GM20000 (cell line): Measurements from ENCODE around the gene FILIP1.

ENCODE experiments used
- DNase-seq: peaks from one replicate; pipeline ENCODE4 v3.0.0; 2012; ENCODE audit warnings: low spot score
- TF ChIP-seq, protein P1 (sequence below): IDR thresholded peaks from 2 replicates; pipeline ENCODE4 v1.5.1; 2012; ENCODE audit warnings: mild to moderate bottlenecking, control low read depth; ENCODE audit errors: extremely low read depth, missing control alignments

Gene FILIP1

DNA sequence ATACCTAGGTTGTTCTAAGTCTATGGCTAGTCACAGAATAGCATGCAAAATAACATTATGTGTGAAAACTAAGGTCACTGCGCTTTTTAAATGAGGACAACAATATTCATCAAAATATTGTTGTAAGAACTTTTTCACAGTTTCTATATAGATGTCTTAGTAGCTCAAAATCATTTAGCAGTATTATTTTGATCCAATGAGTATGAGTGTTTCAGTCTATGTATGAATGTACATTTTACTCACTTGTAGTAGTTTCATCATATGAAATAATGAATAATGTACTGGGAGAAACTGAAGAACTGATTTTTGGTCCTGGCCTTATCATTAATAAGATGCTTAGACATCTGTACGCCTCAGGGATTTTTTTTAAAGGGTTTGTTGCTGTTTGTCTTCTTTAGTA lies 192.5 kb downstream of the FILIP1 start:
- DNase-seq = no peak
- TF ChIP-seq, protein P1, sequence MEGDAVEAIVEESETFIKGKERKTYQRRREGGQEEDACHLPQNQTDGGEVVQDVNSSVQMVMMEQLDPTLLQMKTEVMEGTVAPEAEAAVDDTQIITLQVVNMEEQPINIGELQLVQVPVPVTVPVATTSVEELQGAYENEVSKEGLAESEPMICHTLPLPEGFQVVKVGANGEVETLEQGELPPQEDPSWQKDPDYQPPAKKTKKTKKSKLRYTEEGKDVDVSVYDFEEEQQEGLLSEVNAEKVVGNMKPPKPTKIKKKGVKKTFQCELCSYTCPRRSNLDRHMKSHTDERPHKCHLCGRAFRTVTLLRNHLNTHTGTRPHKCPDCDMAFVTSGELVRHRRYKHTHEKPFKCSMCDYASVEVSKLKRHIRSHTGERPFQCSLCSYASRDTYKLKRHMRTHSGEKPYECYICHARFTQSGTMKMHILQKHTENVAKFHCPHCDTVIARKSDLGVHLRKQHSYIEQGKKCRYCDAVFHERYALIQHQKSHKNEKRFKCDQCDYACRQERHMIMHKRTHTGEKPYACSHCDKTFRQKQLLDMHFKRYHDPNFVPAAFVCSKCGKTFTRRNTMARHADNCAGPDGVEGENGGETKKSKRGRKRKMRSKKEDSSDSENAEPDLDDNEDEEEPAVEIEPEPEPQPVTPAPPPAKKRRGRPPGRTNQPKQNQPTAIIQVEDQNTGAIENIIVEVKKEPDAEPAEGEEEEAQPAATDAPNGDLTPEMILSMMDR = no peak

GRCh38 chr6:75300531-75300855 lies 193.1 kb downstream of the FILIP1 start:
- DNase-seq = no peak
- TF ChIP-seq, protein P1 = no peak

GRCh38 chr6:75299801-75300530 lies 193.6 kb downstream of the FILIP1 start:
- TF ChIP-seq, protein P1 = no peak
- DNase-seq = no peak

GRCh38 chr6:75296811-75297779 lies 196.5 kb downstream of the FILIP1 start:
- peak; percentile 36 for DNase-seq
- TF ChIP-seq, protein P1 = peak; percentile 54

GRCh38 chr6:75292555-75292954 lies 201.0 kb downstream of the FILIP1 start:
- TF ChIP-seq, protein P1 = no peak
- no peak for DNase-seq

- TF ChIP-seq, protein P1 = no peak
- DNase-seq = no peak
Observed at GRCh38 chr6:75291744-75292143, 201.9 kb downstream of the FILIP1 start.

- TF ChIP-seq, protein P1 = no peak
Observed at GRCh38 chr6:75291331-75291730, 202.3 kb downstream of the FILIP1 start.

More at GRCh38 chr6:75291331-75291730, 202.3 kb downstream of the FILIP1 start:
- no peak for DNase-seq
